ENCODE measurements around the gene PRDX5.

DNA sequence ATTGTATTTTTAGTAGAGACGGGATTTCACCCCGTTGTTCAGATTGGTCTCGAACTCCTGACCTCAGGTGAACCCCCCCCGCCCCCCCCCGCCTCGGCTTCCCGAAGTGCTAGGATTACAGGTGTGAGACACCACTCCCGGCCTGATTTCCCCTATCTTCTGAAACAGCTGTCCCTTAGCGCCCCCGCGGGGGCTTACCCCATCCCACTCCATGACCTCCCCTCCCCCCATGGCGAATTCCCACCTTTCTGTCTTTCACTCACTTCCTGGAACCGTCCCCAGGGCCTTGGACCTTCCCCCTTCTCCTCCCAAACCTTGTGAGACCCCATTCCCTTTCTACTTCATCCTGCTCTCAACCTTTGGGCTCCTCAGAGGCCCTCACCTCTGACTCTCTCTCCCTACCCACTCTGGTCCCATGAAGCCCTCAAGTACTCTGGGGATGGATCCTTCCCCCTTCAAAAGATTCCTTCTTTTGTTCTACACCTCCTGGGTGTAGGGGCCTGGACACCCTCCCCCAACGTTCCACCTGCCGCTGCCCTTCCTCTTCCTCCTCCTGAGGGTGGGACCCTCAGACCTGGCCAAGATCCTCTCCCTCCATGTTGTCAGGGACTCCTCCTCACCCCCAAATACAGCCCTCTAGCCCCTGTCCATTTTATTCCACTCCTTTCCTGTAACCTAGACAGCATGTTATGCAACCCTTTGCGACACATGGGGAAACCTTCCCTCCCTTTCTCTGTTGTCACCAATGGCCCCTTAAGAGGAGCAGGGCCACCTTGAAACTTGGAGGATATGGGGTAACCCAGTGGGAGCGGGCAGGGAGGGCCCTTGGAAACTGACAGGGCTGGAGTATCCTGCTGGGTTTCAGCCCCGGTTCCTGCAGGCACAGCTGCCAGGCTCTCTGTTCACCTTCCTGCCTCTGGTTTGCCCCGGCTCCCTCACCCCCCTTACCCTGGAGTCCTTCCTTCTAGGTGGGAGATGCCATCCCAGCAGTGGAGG lies 1.1 kb downstream of the PRDX5 start:
- TF ChIP-seq CTCF (IDR thresholded peaks at IDR 0.05; ENCODE audit: low read length) (no peak), EZH2 (IDR thresholded peaks at IDR 0.05; ENCODE audit: borderline replicate concordance, low read length) (no peak)

All from OCI-LY1 (cell line).